Measurements from ENCODE around the gene TRIM69. TPM values are rescaled to one million over a fixed set of nuclear protein-coding genes. Genes with fewer than 3 reads are reported as not detected.

The TRIM69 gene
- total RNA-seq, 1 donor from 2014 or later = 37.2 TPM

GRCh38 chr15:44715142-44715796 lies 21.1 kb upstream of the TRIM69 start:
- Mint-ChIP-seq H3K4me3 (ENCODE audit: unreplicated experiment) (peak overlapping the region; percentile 96), H3K36me3 (ENCODE audit: low read depth, unreplicated experiment) (peaks cover 4% of the 10 kb centered on the region), H3K4me1 (ENCODE audit: low read depth, unreplicated experiment) (peaks cover 10% of the 10 kb centered on the region), H3K27me3 (ENCODE audit: low read depth, unreplicated experiment) (no peaks in the 10 kb centered on the region), H3K9me3 (ENCODE audit: unreplicated experiment) (no peaks in the 10 kb centered on the region), H3K27ac (ENCODE audit: unreplicated experiment) (no peak overlapping the region)
- no peak for FAIRE-seq
- Histone ChIP-seq H3K27me3 (ENCODE audit: insufficient read depth, low read length) (no peaks in the 10 kb centered on the region), H3K79me2 (ENCODE audit: insufficient read depth, low read length) (peaks cover 46% of the 10 kb centered on the region), H3K36me3 (ENCODE audit: insufficient read depth, low read length) (peaks cover 39% of the 10 kb centered on the region), H3K27ac (ENCODE audit: low read depth, low read length) (no peak overlapping the region), H3K9ac (ENCODE audit: low read length) (no peak overlapping the region), H4K20me1 (ENCODE audit: insufficient read depth, low read length) (peaks cover 59% of the 10 kb centered on the region), H2AFZ (ENCODE audit: low read depth, low read length) (no peak overlapping the region), H3K4me3 (ENCODE audit: insufficient read depth, low read depth, low read length) (no peak overlapping the region), H3K4me1 (ENCODE audit: insufficient read depth, low read length) (peaks cover 9% of the 10 kb centered on the region), H3K9me3 (ENCODE audit: insufficient read depth, low read depth, low read length) (no peaks in the 10 kb centered on the region), H3K4me2 (ENCODE audit: low read length) (no peak overlapping the region)
- no peak for DNase-seq (ENCODE audit: low read depth)
- TF ChIP-seq CTCF (IDR thresholded peaks at IDR 0.05; ENCODE audit: insufficient read depth, low read depth, low read length) (no peak), EZH2 (IDR thresholded peaks at IDR 0.05; ENCODE audit: insufficient read depth, low read length) (no peak)

GRCh38 chr15:44715797-44716334 lies 20.5 kb upstream of the TRIM69 start:
- H3K4me2 ChIP-seq (ENCODE audit: low read length) = no peak overlapping the region
- Mint-ChIP-seq H3K4me3 (ENCODE audit: unreplicated experiment) (no peak overlapping the region), H3K27me3 (ENCODE audit: low read depth, unreplicated experiment) (no peaks in the 10 kb centered on the region), H3K36me3 (ENCODE audit: low read depth, unreplicated experiment) (peaks cover 4% of the 10 kb centered on the region), H3K4me1 (ENCODE audit: low read depth, unreplicated experiment) (peaks cover 10% of the 10 kb centered on the region), H3K9me3 (ENCODE audit: unreplicated experiment) (no peaks in the 10 kb centered on the region), H3K27ac (ENCODE audit: unreplicated experiment) (no peak overlapping the region)
- H2AFZ ChIP-seq (ENCODE audit: low read depth, low read length) = no peak overlapping the region
- H3K4me3 ChIP-seq (ENCODE audit: insufficient read depth, low read depth, low read length) = no peak overlapping the region
- H3K36me3 ChIP-seq (ENCODE audit: insufficient read depth, low read length) = peaks cover 39% of the 10 kb centered on the region
- DNase-seq (ENCODE audit: low read depth) = no peak
- no peak overlapping the region for H3K9ac ChIP-seq (ENCODE audit: low read length)
- no peak overlapping the region for H3K27ac ChIP-seq (ENCODE audit: low read depth, low read length)
- H3K79me2 ChIP-seq (ENCODE audit: insufficient read depth, low read length) = peaks cover 46% of the 10 kb centered on the region
- peaks cover 59% of the 10 kb centered on the region for H4K20me1 ChIP-seq (ENCODE audit: insufficient read depth, low read length)
- no peaks in the 10 kb centered on the region for H3K9me3 ChIP-seq (ENCODE audit: insufficient read depth, low read depth, low read length)
- no peak for FAIRE-seq
- TF ChIP-seq CTCF (IDR thresholded peaks at IDR 0.05; ENCODE audit: insufficient read depth, low read depth, low read length) (no peak), EZH2 (IDR thresholded peaks at IDR 0.05; ENCODE audit: insufficient read depth, low read length) (no peak)
- no peaks in the 10 kb centered on the region for H3K27me3 ChIP-seq (ENCODE audit: insufficient read depth, low read length)
- peaks cover 9% of the 10 kb centered on the region for H3K4me1 ChIP-seq (ENCODE audit: insufficient read depth, low read length)

GRCh38 chr15:44716983-44717602 lies 19.2 kb upstream of the TRIM69 start:
- Histone ChIP-seq H2AFZ (ENCODE audit: low read depth, low read length) (no peak overlapping the region), H3K9ac (ENCODE audit: low read length) (no peak overlapping the region)
- H3K4me1 Mint-ChIP-seq (ENCODE audit: low read depth, unreplicated experiment) = peaks cover 10% of the 10 kb centered on the region

More at GRCh38 chr15:44716983-44717602, 19.2 kb upstream of the TRIM69 start:
- Mint-ChIP-seq H3K27me3 (ENCODE audit: low read depth, unreplicated experiment) (no peaks in the 10 kb centered on the region), H3K27ac (ENCODE audit: unreplicated experiment) (no peak overlapping the region), H3K4me3 (ENCODE audit: unreplicated experiment) (no peak overlapping the region), H3K9me3 (ENCODE audit: unreplicated experiment) (no peaks in the 10 kb centered on the region), H3K36me3 (ENCODE audit: low read depth, unreplicated experiment) (peaks cover 4% of the 10 kb centered on the region)
- Histone ChIP-seq H3K36me3 (ENCODE audit: insufficient read depth, low read length) (peaks cover 39% of the 10 kb centered on the region), H3K4me3 (ENCODE audit: insufficient read depth, low read depth, low read length) (no peak overlapping the region), H3K4me2 (ENCODE audit: low read length) (no peak overlapping the region), H3K79me2 (ENCODE audit: insufficient read depth, low read length) (peaks cover 38% of the 10 kb centered on the region), H3K4me1 (ENCODE audit: insufficient read depth, low read length) (peaks cover 9% of the 10 kb centered on the region), H3K27ac (ENCODE audit: low read depth, low read length) (no peak overlapping the region), H3K9me3 (ENCODE audit: insufficient read depth, low read depth, low read length) (no peaks in the 10 kb centered on the region), H4K20me1 (ENCODE audit: insufficient read depth, low read length) (peaks cover 55% of the 10 kb centered on the region), H3K27me3 (ENCODE audit: insufficient read depth, low read length) (no peaks in the 10 kb centered on the region)
- TF ChIP-seq EZH2 (IDR thresholded peaks at IDR 0.05; ENCODE audit: insufficient read depth, low read length) (no peak), CTCF (IDR thresholded peaks at IDR 0.05; ENCODE audit: insufficient read depth, low read depth, low read length) (no peak)
- no peak for DNase-seq (ENCODE audit: low read depth)
- FAIRE-seq = no peak

All from astrocyte (in vitro differentiated cells and primary cell).